NCI-H2227 treated with DMSO at 0.1 percent for 48 hours (cell line): ENCODE results near the gene RAB3B.
A peak's percentile ranks its signal among the peaks of the same experiment; 100 is the strongest.
"Not testable (repeated sequence)": the region's sequence is repeated elsewhere in the genome, so short reads cannot be mapped to it uniquely, and the experiment has no call there.

Experiments
- DNase-seq: peaks from one replicate; lab custom pipeline; 2025; lab: John Stamatoyannopoulos, UW

RAB3B gene

GRCh38 chr1:51919684-51920083 is 70.8 kb downstream of the RAB3B start:
- DNase-seq, result no peak

DNA sequence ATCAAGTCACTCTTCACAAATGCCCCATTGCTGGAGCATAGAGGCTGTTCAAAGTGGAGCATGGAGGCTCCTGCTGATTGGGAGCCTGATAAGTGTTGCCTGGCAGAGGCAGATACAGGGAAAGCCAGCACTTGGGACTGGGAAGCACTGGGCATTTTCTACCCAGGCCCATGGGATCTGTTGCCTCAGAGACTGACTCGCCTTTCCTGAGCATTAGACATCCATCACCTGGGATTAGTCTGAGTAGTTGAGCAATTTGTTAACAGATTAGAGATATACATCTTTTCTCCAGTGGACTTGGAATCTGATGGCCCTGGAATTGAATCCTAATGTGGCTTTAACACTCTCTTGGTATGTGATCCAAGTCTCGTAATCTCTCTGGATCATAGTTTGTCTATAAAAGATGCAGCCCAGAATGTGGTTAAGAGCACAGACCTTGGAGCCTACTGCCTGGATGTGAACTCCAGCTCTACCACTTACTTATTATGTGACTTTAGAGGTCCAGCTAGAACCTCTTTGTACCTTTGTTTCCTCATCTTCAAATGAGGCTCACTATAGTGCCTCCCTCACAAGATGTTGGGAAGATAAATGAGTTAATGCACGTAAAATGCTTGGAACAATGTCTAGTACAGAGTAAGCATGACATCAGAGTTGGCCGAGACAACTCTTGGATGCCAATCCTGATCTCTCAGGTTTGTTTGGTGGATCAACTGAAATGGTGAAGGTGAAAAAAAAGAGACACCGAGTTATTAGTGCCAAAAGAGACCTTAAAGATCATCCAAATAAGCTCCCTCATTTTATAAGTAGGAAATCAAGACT is 73.7 kb downstream of the RAB3B start:
- no peak for DNase-seq

DNA sequence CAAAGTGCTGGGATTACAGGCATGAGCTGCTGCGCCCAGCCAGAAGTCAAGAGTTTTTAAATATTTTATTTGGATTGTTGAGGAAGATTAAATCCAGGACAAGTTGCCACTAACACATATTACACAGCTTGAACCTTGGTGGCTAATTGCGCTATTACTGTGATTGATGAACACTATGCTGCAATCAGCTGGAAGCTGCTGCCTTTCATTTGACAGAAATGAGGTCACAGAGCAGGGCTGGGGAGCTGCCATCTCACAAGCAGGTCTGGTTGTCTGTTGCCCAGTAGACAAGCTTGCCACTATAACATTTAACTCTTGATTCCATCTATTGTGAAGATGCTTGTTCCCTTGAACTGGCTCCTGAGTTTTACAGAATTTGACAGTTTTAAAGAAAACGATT is 74.5 kb downstream of the RAB3B start:
- peak; percentile 48 for DNase-seq

- DNase-seq, result no peak
Observed at GRCh38 chr1:51912881-51913280, 77.6 kb downstream of the RAB3B start.

DNA sequence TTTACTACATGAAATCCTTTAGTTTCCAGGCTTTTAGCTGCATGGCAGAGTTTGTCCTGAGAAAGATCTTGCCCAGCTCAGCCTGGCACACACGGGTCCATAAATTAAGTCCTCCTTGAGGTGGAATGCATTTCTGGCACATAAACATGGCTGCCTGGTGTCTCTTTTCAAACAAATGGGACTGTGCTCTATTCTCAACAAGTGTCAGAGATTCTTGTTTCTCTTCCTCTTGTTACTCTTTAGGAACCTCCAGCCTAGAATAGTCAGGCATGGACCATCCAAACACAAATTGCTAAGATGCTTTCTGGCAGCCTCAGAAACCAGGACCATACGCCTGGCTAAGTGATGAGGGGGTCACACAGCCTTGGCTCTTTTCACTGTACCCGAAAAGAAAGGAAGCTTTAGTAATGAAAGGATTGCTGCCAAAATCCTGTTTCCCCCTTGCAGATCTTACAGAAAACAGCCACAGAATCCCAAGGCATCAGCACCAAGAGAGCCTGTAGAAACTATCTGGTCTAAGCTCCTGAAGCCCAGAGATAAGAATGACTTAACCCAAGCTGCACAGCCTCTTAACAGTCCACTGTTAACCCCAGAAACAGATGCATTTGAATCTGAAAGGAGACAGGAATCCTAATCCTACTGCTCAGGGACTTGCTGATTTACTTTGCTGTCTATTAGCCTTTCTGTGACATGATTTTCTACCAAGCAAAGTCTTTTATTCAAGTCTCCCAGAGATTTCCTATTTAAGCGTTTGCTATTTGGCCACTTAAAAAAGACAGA is 80.1 kb downstream of the RAB3B start:
- DNase-seq, result no peak

- DNase-seq, result no peak
Observed at GRCh38 chr1:51908499-51908898, 82.0 kb downstream of the RAB3B start.

GRCh38 chr1:51907079-51907702 is 83.3 kb downstream of the RAB3B start:
- no peak for DNase-seq

- DNase-seq, result no peak
Observed at GRCh38 chr1:51906306-51907078, 84.0 kb downstream of the RAB3B start.

DNA sequence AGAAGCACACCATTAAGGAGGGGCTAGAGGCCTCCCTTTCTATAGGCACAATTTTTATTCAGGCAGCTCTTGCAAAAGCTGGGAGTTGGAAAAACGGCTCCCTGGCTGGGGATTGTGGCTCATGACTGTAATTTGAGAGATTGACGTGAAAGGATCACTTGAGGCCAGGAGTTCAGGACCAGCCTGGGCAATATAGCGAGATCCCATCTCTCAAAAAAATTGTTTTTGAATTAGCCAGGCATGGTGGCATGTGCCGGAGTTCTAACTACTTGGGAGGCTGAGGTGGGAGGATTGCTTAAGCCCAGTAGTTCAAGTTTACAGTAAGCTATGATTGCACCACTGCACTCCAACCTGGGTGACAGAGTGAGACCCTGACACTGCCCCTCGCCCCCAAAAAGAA is 88.0 kb downstream of the RAB3B start:
- no peak for DNase-seq

DNA sequence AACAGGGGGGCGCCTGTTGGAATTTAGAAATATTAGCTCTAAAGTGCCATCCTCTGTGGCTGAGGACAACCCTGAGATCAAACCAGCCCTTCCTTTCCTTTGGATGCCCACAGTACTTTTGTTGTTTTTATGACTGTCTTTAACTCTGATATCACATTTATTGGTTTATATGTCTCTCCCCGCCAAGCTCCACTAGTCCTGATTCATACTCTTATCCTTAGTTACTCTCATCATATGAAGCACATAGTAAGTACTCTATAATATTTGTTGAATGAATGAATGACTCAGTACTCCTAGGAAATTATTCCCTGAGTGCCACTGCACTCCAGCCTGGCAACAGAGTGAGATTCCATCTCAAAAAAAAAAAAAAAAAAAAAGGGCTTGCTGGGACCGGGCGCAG is 89.3 kb downstream of the RAB3B start:
- DNase-seq, result no peak

DNA sequence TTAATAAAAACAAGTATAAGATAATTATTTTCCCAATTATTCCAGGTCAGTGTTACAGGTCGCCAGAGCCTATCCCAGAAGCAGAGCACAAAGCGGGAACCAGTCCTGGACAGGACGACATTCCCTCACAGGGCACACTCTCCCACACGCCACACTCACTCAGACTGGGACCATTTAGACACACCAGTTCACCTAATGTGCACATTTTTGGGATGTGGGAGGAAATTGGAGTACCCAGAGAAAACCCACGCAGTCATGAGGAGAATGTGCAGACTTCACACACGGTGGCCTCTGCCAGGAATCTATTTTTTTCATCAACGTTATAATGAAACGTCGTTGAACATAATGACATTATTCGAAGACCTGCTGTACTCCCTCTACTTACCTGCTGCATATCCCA is 91.5 kb downstream of the RAB3B start:
- DNase-seq, result no peak

DNA sequence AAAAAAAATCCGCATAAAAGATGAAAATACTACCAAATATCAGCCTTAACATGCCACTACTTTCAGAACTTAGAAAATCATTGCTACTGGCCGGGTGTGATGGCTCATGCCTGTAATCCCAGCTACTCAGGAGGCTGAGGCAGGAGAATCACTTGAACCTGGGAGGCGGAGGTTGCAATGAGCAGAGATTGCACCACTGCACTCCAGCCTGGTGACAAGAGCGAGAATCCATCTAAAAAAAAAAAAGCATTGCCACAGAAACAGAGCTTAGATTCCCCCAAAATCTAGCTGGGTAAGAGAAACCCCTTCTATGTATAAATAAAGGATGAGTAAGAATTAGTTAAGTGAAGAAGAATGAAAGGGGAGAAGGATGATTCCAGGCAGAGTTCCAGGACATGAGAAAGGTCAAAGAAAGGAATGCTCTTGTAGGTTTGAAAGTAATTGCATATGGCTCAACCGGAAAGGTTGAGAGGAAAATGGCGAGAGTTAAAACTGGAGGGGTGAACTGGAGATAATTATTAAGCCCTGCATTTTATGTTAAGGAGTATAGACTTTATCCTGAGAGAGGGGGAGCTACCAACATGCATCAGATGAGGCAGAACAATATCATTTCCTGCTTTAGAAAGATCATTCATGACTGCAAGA is 92.3 kb downstream of the RAB3B start:
- DNase-seq, result no peak

DNA sequence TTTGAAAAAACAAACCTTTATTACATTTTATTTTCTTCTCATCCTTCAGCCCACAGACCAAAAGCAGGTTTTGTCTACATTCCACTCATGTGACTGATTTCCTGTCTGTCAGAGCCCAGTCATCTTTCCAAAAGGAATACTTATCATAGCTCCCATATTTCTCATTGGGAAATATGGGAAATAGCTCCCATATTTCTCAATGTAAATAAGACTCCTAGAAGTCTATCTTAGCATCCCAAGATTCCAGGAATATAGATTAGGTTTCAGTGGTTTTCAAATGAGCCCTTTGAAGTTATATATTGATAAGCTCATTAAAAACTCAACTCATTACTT is 92.8 kb downstream of the RAB3B start:
- no peak for DNase-seq

DNA sequence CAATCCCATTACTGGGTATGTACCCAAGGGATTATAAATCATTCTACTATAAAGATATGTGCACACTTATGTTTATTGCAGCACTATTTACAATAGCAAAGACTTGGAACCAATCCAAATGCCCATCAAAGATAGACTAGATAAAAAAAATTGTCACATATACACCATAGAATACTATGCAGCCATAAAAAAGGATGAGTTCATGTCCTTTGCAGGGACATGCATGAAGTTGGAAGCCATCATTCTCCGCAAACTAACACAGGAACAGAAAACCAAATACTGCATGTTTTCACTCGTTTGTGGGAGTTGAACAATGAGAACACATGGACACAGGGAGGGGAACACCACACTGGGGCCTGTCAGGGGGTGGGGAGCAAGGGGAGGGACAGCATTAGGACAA is 95.8 kb downstream of the RAB3B start:
- DNase-seq, result not testable (repeated sequence)

DNA sequence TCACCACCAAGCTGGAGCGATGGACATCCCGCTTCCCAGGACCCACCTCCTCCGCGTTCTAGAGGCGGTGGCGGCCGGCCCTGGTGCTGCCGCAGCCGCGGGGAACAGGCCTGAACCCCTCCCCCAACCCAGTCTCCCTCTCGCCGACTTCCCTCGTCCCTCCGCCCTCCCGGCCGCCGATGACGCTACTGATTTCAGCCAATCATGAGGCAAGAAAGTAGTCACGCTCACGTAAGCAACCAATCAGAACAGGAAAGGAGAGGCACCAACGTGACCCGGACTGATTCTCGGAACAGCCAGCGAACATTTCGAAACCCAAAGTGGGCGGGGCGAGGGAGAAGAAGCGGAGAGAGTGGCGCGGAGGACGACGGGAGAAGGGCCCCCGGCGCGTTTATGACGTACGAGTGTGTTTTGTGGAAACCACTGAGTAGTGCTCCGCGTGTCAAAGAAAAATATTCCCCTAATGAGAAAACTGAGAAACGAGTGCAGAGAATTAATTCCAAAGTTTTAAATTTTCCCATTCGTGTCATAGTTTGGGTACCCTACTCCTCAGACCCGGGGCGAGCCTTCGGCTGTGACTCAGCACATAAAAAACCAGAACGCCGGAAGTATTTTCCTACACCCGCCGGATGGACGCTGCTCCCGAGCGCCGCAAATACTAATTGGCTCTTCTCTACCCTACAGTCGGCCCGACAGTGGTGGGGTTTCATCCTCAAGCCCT is 111.7 kb downstream of the RAB3B start, which contains the start of gene NRDC:
NRDC (minus strand) TSS at position 112 of the 721 bp plus-strand sequence. CDS start 112 bp downstream, outside the sequence.
- peak; percentile 100 for DNase-seq

- DNase-seq, result no peak
Observed at GRCh38 chr1:51878308-51878615, 112.2 kb downstream of the RAB3B start.

DNA sequence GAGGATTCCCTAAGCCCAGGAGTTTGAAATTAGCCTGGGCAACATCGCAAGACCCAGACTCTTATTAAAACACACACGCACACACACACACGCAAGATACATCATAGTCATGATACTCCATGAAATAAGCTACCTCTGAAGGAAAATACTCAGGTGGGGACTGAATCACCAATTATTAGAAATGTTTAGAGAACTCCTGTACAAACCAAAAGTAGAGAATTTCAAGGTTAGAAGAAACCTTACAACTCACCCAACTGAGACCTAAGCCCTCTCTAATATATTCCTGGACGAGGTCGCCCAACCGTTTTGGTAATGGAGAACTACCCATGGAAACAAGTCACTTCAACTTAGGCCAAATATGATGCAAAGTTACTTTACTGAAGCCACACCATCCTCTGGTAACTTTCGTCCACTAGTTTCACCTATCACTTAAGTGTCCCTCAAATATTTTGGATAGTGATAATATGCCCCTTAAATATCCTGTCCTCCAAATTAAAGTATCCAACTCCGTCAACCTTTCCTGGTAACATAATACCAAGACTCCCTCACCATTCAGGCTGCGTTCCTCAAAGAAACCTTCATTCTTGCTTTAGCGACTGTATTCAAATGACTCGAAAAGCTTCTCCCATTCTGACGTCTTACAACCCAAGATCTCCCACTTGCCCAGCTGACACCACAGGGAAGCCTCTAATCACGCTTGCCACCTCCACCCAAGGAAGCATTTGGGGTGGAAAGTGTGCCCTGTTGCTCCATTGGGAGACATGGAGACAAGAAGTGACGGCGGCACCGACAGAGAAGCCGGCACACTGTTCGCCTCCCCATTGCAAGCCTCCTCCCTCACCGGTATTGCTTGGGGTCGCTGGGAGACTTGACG is 112.8 kb downstream of the RAB3B start:
- DNase-seq, result no peak

DNA sequence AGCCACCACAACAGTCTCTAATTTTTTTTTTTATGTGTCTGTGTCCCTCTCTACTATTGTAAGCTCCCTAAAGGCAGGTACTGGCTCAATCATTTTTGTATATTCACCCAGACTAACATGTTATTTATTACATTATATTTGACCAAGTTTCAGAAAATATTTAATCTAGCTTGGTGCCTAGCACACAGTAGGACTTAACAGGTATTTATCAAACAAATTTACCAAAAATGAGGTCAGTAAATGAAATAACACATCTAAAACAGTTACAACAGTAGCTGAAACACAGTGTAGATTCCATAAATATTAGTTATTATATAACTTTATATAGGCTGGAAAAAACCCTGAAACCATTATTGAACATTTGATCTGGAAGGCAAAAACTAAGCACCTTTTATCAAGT is 114.7 kb downstream of the RAB3B start:
- DNase-seq, result no peak

GRCh38 chr1:51875291-51875772 is 115.2 kb downstream of the RAB3B start:
- no peak for DNase-seq

DNA sequence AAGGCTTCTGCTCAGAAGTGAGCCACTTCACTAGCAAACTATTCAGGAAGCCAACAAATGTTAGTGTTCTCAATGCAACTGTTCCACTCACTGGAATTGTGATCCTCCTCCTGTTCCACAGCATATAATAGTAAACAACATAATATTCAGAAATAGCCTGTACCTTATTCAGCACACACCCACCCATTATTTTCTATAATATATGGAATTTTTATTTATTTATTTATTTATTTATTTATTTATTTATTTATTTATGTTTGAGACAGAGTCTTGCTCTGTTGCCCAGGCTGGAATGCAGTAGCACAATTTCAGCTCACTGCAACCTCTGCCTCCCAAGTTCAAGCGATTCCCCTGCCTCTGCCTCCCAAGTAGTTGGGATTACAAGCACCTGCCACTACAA is 117.2 kb downstream of the RAB3B start:
- DNase-seq, result not testable (repeated sequence)
